Kidney (tissue), 14 donors: ENCODE measurements around the gene ACYP1. TPM values are rescaled to one million over a fixed set of nuclear protein-coding genes. Genes with fewer than 3 reads are reported as not detected.

Experiments used
- DNase-seq, 5 donors: peaks; one replicate each; pipeline ENCODE4 v3.0.0-alpha.2; 2013 to 2020
- FAIRE-seq: peaks from 2 replicates; lab custom pipeline; 2012; peaks lifted over from hg19 to GRCh38; lab: Jason Lieb, UNC
- H3K27ac ChIP-seq, 2 donors: one replicate each; pipeline ENCODE4 v1.7.0; 2013; ENCODE audit warnings: low read depth in 2 of 2, low read length in 2 of 2, inconsistent platforms in 1 of 2
- H3K27me3 ChIP-seq: one replicate; pipeline ENCODE4 v1.7.1; 2013; ENCODE audit warnings: low read length, inconsistent platforms; ENCODE audit not compliant: control insufficient read depth, insufficient read depth
- H3K36me3 ChIP-seq, 3 donors: one replicate each; pipeline versions ENCODE4 v1.7.0 to v1.7.1; 2013; ENCODE audit warnings: low read length in 3 of 3, control low read depth in 1 of 3, inconsistent platforms in 1 of 3; ENCODE audit not compliant: insufficient read depth in 3 of 3, control insufficient read depth in 2 of 3
- H3K4me1 ChIP-seq, 3 donors: one replicate each; pipeline versions ENCODE4 v1.7.0 to v1.7.1; 2013; ENCODE audit warnings: low read length in 3 of 3, inconsistent platforms in 1 of 3, low read depth in 1 of 3; ENCODE audit not compliant: control insufficient read depth in 2 of 3, insufficient read depth in 2 of 3
- H3K4me3 ChIP-seq, 3 donors: one replicate each; pipeline versions ENCODE4 v1.7.0 to v1.8.1; 2013; ENCODE audit warnings: low read length in 3 of 3, control low read depth in 1 of 3, inconsistent platforms in 1 of 3
- H3K9ac ChIP-seq, 3 donors: one replicate each; pipeline versions ENCODE4 v1.7.0 to v1.7.1; 2013; ENCODE audit warnings: low read length in 3 of 3, control low read depth in 1 of 3, inconsistent platforms in 1 of 3
- H3K9me3 ChIP-seq, 3 donors: one replicate each; pipeline versions ENCODE4 v1.7.0 to v1.7.1; 2013; ENCODE audit warnings: low read length in 3 of 3, control low read depth in 1 of 3, inconsistent platforms in 1 of 3; ENCODE audit not compliant: control insufficient read depth in 2 of 3, insufficient read depth in 1 of 3
- intact Hi-C: fragments of 100-400 bp; cut with DNase I; formaldehyde crosslinking; loops from one replicate; pipeline ENCODE4 v1.11.1; 2022
- polyA plus RNA-seq: library from polyadenylated mRNA; stranded (reverse); fragments of 350-450 nt; fragmentation: Illumina TruSeq; extraction: RNeasy Lipid Tissue Mini Kit (QIAGEN cat#74804); gene quantifications from one replicate; pipeline ENCODE4 v1.2.3, GENCODE V29; 2014; ENCODE audit warnings: low read depth, low replicate concordance; ENCODE audit not compliant: insufficient read depth
- total RNA-seq: library from RNA; stranded (reverse); fragmentation: NEBNext Ultra II Directional; extraction: Animal tissue kit (Norgen Biotek cat#: 25700); gene quantifications from one replicate; pipeline ENCODE4 v1.2.1, GENCODE V29; 2021
- TF ChIP-seq, protein P1 (sequence below): IDR thresholded peaks from 3 replicates; pipeline ENCODE4 v1.5.1; 2012; ENCODE audit warnings: mild to moderate bottlenecking, moderate library complexity, borderline replicate concordance; ENCODE audit not compliant: insufficient read depth; ENCODE audit errors: extremely low read depth
- donor health status: control.
- donor health status: control.
- donor health status: control.
- donor health status: control.
- donor health status: control.
- donor health status: DM: yes; HTN: yes; CAD: no.
- donor health status: Normal renal cell carcinoma (clear cell type).

Gene ACYP1
- total and polyA plus RNA-seq, 2 donors from 2014 or later, result 16.8 to 20.6 TPM

DNA sequence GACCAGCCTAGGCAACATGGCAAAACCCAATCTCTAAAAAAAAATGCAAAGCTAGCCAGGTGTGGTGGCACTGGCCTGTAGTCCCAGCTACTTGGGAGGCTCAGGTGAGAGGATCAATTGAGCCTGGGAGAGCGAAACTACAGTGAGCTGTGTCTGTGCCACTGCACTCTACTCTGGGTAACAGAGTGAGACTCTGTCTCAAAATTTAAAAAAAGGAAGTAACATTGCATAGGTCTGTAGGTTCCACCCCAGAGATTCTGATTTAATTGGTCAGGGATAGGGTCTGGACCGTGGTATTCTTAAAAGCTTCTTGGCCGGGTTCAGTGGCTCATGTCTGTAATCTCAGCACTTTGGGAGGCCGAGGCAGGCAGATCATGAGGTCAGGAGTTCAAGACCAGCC lies 31.9 kb upstream of the ACYP1 start:
- H3K36me3 ChIP-seq, result peaks cover 14 to 60% (median 35%) of the 10 kb centered on the region in 3 donors
- H3K27ac ChIP-seq, result no peak overlapping the region
- intact Hi-C loops, result no loop called here
- no peaks in the 10 kb centered on the region for H3K4me1 ChIP-seq
- no peak overlapping the region for H3K4me3 ChIP-seq
- no peaks in the 10 kb centered on the region for H3K27me3 ChIP-seq
- H3K9me3 ChIP-seq, result no peaks in the 10 kb centered on the region
- H3K9ac ChIP-seq, result no peak overlapping the region
- TF ChIP-seq, protein P1, sequence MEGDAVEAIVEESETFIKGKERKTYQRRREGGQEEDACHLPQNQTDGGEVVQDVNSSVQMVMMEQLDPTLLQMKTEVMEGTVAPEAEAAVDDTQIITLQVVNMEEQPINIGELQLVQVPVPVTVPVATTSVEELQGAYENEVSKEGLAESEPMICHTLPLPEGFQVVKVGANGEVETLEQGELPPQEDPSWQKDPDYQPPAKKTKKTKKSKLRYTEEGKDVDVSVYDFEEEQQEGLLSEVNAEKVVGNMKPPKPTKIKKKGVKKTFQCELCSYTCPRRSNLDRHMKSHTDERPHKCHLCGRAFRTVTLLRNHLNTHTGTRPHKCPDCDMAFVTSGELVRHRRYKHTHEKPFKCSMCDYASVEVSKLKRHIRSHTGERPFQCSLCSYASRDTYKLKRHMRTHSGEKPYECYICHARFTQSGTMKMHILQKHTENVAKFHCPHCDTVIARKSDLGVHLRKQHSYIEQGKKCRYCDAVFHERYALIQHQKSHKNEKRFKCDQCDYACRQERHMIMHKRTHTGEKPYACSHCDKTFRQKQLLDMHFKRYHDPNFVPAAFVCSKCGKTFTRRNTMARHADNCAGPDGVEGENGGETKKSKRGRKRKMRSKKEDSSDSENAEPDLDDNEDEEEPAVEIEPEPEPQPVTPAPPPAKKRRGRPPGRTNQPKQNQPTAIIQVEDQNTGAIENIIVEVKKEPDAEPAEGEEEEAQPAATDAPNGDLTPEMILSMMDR, result no peak
- FAIRE-seq (no peak), DNase-seq (no peak)

DNA sequence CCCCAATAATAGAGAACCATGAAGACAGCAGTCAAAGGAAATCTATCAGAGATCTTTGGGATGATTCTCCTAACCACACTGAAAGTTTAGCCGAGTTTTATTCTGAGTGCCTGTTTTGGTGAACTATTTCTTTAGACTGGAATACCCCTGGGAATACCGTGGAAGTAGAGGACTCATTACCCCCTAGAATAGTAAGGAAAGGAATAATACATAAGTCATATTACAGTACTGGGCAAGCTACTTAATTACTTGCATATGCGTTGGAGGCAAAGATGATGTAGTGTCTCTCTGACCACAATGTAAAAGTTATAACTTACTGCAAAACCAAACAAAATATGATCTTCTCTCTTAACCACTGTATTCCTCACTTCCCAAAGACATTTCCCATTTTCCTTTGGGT lies 31.1 kb upstream of the ACYP1 start:
- FAIRE-seq, result no peak

DNA sequence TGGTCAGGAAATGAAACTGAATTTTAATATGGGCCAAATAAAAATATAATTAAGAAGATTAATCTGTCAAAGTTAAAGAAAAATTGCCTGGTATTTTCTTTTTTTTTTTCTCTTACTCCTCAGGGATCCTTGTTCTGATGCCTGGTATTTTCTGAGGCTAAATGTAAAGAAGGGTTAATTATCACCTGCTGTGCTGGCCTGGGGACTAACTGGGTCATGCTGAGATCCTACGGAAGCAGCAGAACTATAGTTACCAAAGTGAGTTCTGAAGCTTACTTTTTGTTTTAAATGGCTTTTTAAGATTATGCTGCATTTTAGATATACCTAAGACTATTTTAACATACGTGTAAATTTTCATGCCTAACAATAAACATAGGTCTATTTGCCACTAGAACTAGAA lies 28.9 kb upstream of the ACYP1 start:
- H3K27ac ChIP-seq, result no peak overlapping the region
- no peak for DNase-seq
- no peaks in the 10 kb centered on the region for H3K27me3 ChIP-seq
- no peak overlapping the region for H3K9ac ChIP-seq
- no peaks in the 10 kb centered on the region for H3K9me3 ChIP-seq
- TF ChIP-seq, protein P1, result no peak
- H3K4me3 ChIP-seq, result no peak overlapping the region
- intact Hi-C loops, result no loop called here
- H3K36me3 ChIP-seq, result peaks cover 12 to 50% (median 36%) of the 10 kb centered on the region in 3 donors
- no peaks in the 10 kb centered on the region for H3K4me1 ChIP-seq
- no peak for FAIRE-seq

More for the DNA sequence above, 31.1 kb upstream of the ACYP1 start:
- no peak for DNase-seq
- Histone ChIP-seq H3K36me3 (peaks cover 14 to 56% (median 35%) of the 10 kb centered on the region in 3 donors), H3K9ac (no peak overlapping the region), H3K27ac (no peak overlapping the region), H3K4me3 (no peak overlapping the region), H3K27me3 (no peaks in the 10 kb centered on the region), H3K4me1 (no peaks in the 10 kb centered on the region), H3K9me3 (no peaks in the 10 kb centered on the region)
- TF ChIP-seq, protein P1, result no peak
- intact Hi-C loops, result no loop called here

GRCh38 chr14:75091251-75091650 lies 27.4 kb upstream of the ACYP1 start:
- H3K9me3 ChIP-seq, result no peaks in the 10 kb centered on the region
- intact Hi-C loops, result no loop called here
- TF ChIP-seq, protein P1, result no peak
- no peak overlapping the region for H3K9ac ChIP-seq
- H3K36me3 ChIP-seq, result peaks cover 17 to 45% (median 42%) of the 10 kb centered on the region in 3 donors
- FAIRE-seq (no peak), DNase-seq (no peak)
- H3K27ac ChIP-seq, result no peak overlapping the region
- H3K4me1 ChIP-seq, result no peaks in the 10 kb centered on the region
- no peaks in the 10 kb centered on the region for H3K27me3 ChIP-seq
- no peak overlapping the region for H3K4me3 ChIP-seq
